Measurements from ENCODE around the gene EFCAB10. TPM values are rescaled to one million over a fixed set of nuclear protein-coding genes. Genes with fewer than 3 reads are reported as not detected.

Gene EFCAB10
- total and polyA plus RNA-seq, 10 donors: 0.08 to 1.3 TPM; not detected in 8

GRCh38 chr7:105584165-105584564 is 2.9 kb upstream of the EFCAB10 start:
- 75 to 96% (median 94%) methylated on average over 5 of the region's 5 CpGs for WGBS, 5 donors
- Histone ChIP-seq H3K27ac (no peak overlapping the region), H3K4me1 (peaks cover 0 to 24% (median 7%) of the 10 kb centered on the region in 6 donors), H3K9me3 (peaks cover 0 to 21% (median 13%) of the 10 kb centered on the region in 8 donors), H3K27me3 (replicated peaks in 1 of 7) (peaks cover 0 to 17% (median 8%) of the 10 kb centered on the region in 7 donors), H3K36me3 (no peaks in the 10 kb centered on the region), H3K4me3 (no peak overlapping the region)
- TF ChIP-seq POLR2AphosphoS5 (IDR thresholded peaks at IDR 0.05) (no peak), POLR2A (IDR thresholded peaks at IDR 0.05) (no peak), CTCF (IDR thresholded peaks at IDR 0.05 in 8 of 11, conservative IDR thresholded peaks at IDR 0.05 in 3 of 11) (no peak)
- DNase-seq: no peak
- intact Hi-C loops (cut with DNase I; ENCODE audit: low total_unique reads): no loop called here

GRCh38 chr7:105583061-105583460 is 1.8 kb upstream of the EFCAB10 start:
- 84 to 96% (median 91%) methylated on average over 7 to 39 of the region's 39 CpGs for WGBS, 5 donors
- no peak for TF ChIP-seq CTCF (IDR thresholded peaks at IDR 0.05 in 8 of 11, conservative IDR thresholded peaks at IDR 0.05 in 3 of 11)
- no peak for TF ChIP-seq POLR2AphosphoS5 (IDR thresholded peaks at IDR 0.05)
- no peak for TF ChIP-seq POLR2A (IDR thresholded peaks at IDR 0.05)
- H3K27me3 ChIP-seq (replicated peaks in 1 of 7): peaks cover 0 to 17% (median 8%) of the 10 kb centered on the region in 7 donors
- DNase-seq: no peak
- no peak overlapping the region for H3K4me3 ChIP-seq
- H3K36me3 ChIP-seq: no peaks in the 10 kb centered on the region
- intact Hi-C loops (cut with DNase I; ENCODE audit: low total_unique reads): no loop called here
- H3K9me3 ChIP-seq: peaks cover 0 to 21% (median 13%) of the 10 kb centered on the region in 8 donors
- no peak overlapping the region for H3K27ac ChIP-seq
- H3K4me1 ChIP-seq: peaks cover 0 to 14% (median 7%) of the 10 kb centered on the region in 6 donors

DNA sequence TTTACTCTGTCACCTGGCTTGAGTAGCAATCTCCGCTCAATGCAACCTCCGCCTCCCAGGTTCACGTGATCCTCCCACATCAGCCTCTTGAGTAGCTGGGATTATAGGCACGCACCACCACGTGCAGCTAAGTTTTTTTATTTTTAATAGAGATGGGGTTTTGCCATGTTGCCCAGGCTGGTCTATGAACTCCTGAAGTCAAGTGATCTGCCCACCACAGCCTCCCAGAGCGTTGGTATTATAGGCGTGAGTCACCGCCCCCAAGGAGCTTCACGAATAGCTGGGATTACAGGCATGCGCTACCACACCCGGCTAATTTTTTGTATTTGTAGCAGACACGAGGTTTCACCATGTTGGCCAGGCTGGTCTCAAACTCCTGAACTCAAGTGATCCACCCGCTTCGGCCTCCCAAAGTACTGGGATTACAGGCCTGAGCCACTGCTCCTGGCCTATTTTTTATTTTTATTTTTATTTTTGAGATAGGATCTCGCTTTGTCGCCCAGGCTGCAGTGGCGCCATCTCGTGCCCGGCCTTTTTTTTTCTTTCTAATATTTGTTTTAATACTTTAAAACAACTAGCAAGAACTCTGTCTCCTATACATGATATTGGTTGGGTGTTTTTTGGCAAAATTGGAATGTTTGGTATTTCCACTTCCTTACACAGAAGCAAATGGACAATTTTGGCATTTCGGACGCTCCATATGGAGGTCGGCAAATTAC is 1.1 kb downstream of the EFCAB10 start:
- H3K27me3 ChIP-seq (replicated peaks in 1 of 7): peaks cover 0 to 17% (median 8%) of the 10 kb centered on the region in 7 donors
- no peak for DNase-seq
- intact Hi-C loops (cut with DNase I; ENCODE audit: low total_unique reads): no loop called here
- WGBS, 5 donors: 90 to 94% (median 92%) methylated on average over 22 of the region's 22 CpGs
- H3K4me3 ChIP-seq: no peak overlapping the region
- peaks cover 0 to 10% (median 7%) of the 10 kb centered on the region in 6 donors for H3K4me1 ChIP-seq
- no peaks in the 10 kb centered on the region for H3K36me3 ChIP-seq
- no peak overlapping the region for H3K27ac ChIP-seq
- TF ChIP-seq POLR2AphosphoS5 (IDR thresholded peaks at IDR 0.05) (no peak), POLR2A (IDR thresholded peaks at IDR 0.05) (no peak), CTCF (IDR thresholded peaks at IDR 0.05 in 8 of 11, conservative IDR thresholded peaks at IDR 0.05 in 3 of 11) (no peak)
- H3K9me3 ChIP-seq: peaks cover 0 to 21% (median 13%) of the 10 kb centered on the region in 8 donors

DNA sequence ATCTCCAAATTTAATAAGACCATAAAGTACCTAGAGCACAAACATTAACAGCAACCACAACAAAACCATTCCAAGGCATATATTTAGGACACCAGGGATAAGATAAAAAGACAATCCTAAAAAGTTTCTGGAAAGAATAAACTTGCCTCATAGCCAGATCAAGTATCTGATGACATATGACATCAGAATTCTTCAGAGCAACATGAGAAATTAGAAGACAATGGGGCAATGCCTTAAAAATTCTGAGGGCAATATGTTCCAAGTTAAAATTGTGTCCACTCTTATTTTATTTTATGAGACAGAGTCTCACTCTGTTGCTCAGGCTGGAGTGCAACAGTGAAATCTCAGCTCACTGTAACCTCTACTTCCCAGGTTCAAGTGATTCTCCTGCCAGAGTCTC is 2.8 kb downstream of the EFCAB10 start:
- intact Hi-C loops (cut with DNase I; ENCODE audit: low total_unique reads): no loop called here
- TF ChIP-seq CTCF (IDR thresholded peaks at IDR 0.05 in 8 of 11, conservative IDR thresholded peaks at IDR 0.05 in 3 of 11) (no peak), POLR2AphosphoS5 (IDR thresholded peaks at IDR 0.05) (no peak), POLR2A (IDR thresholded peaks at IDR 0.05) (no peak)
- H3K4me1 ChIP-seq: peaks cover 0 to 10% (median 7%) of the 10 kb centered on the region in 6 donors
- no peak for DNase-seq
- no peak overlapping the region for H3K27ac ChIP-seq
- peaks cover 0 to 6% (median 1%) of the 10 kb centered on the region in 8 donors for H3K9me3 ChIP-seq
- no peak overlapping the region for H3K4me3 ChIP-seq
- peaks cover 0 to 17% (median 8%) of the 10 kb centered on the region in 7 donors for H3K27me3 ChIP-seq (replicated peaks in 1 of 7)
- H3K36me3 ChIP-seq: no peaks in the 10 kb centered on the region

All from spleen (tissue), 11 donors.